ENCODE measurements around the gene KCNQ1. TPM values are rescaled to one million over a fixed set of nuclear protein-coding genes. Genes with fewer than 3 reads are reported as not detected.

Gene KCNQ1
- total RNA-seq, 4 donors from 2014 or later = 0.89 to 2.2 (median 1.3) TPM

GRCh38 chr11:2761131-2762030 lies 316.6 kb downstream of the KCNQ1 start:
- TF ChIP-seq EP300 (IDR thresholded peaks at IDR 0.05) (no peak), POLR2AphosphoS5 (IDR thresholded peaks at IDR 0.05) (no peak), CTCF (IDR thresholded peaks at IDR 0.05) (no peak), POLR2A (IDR thresholded peaks at IDR 0.05) (no peak)
- no peak overlapping the region for H3K4me3 ChIP-seq
- 95% methylated on average over 28 of the region's 33 CpGs for WGBS
- no peak overlapping the region for H3K27ac ChIP-seq
- peak; percentile 54 to 62 for DNase-seq (ENCODE audit: low spot score in 2 of 2)
- H3K4me1 ChIP-seq = no peaks in the 10 kb centered on the region
- H3K27me3 ChIP-seq = no peaks in the 10 kb centered on the region
- no peaks in the 10 kb centered on the region for H3K9me3 ChIP-seq
- H3K36me3 ChIP-seq = no peaks in the 10 kb centered on the region

- no peak for TF ChIP-seq CTCF (IDR thresholded peaks at IDR 0.05)
- TF ChIP-seq POLR2AphosphoS5 (IDR thresholded peaks at IDR 0.05) = no peak
- TF ChIP-seq POLR2A (IDR thresholded peaks at IDR 0.05) = no peak
- TF ChIP-seq EP300 (IDR thresholded peaks at IDR 0.05) = no peak
- DNase-seq (ENCODE audit: low spot score in 2 of 2) = no peak
- 93% methylated on average over 10 of the region's 10 CpGs for WGBS
These were observed 317.2 kb downstream of the KCNQ1 start for GRCh38 chr11:2762031-2762380.

GRCh38 chr11:2762451-2762850 lies 317.6 kb downstream of the KCNQ1 start:
- DNase-seq (ENCODE audit: low spot score in 2 of 2) = peak; percentile 29 to 58
- Histone ChIP-seq H3K27me3 (no peaks in the 10 kb centered on the region), H3K27ac (no peak overlapping the region), H3K4me1 (no peaks in the 10 kb centered on the region), H3K4me3 (no peak overlapping the region), H3K36me3 (no peaks in the 10 kb centered on the region), H3K9me3 (no peaks in the 10 kb centered on the region)
- TF ChIP-seq EP300 (IDR thresholded peaks at IDR 0.05) (no peak), CTCF (IDR thresholded peaks at IDR 0.05) (no peak), POLR2AphosphoS5 (IDR thresholded peaks at IDR 0.05) (no peak), POLR2A (IDR thresholded peaks at IDR 0.05) (no peak)
- 96% methylated on average over 17 of the region's 17 CpGs for WGBS

More at GRCh38 chr11:2762031-2762380, 317.2 kb downstream of the KCNQ1 start:
- no peaks in the 10 kb centered on the region for H3K27me3 ChIP-seq
- no peak overlapping the region for H3K4me3 ChIP-seq
- H3K27ac ChIP-seq = no peak overlapping the region
- H3K36me3 ChIP-seq = no peaks in the 10 kb centered on the region
- H3K4me1 ChIP-seq = no peaks in the 10 kb centered on the region
- H3K9me3 ChIP-seq = no peaks in the 10 kb centered on the region

GRCh38 chr11:2763984-2764383 lies 319.2 kb downstream of the KCNQ1 start:
- no peak for DNase-seq (ENCODE audit: low spot score in 2 of 2)
- 64% methylated on average over 4 of the region's 4 CpGs for WGBS
- no peak for TF ChIP-seq EP300 (IDR thresholded peaks at IDR 0.05)
- no peak for TF ChIP-seq CTCF (IDR thresholded peaks at IDR 0.05)
- no peak for TF ChIP-seq POLR2A (IDR thresholded peaks at IDR 0.05)
- no peak for TF ChIP-seq POLR2AphosphoS5 (IDR thresholded peaks at IDR 0.05)

GRCh38 chr11:2765491-2765890 lies 320.7 kb downstream of the KCNQ1 start:
- 81% methylated on average over 3 of the region's 3 CpGs for whole genome bisulfite sequencing

More at GRCh38 chr11:2763984-2764383, 319.2 kb downstream of the KCNQ1 start:
- H3K27ac ChIP-seq = no peak overlapping the region
- no peaks in the 10 kb centered on the region for H3K36me3 ChIP-seq
- H3K9me3 ChIP-seq = no peaks in the 10 kb centered on the region
- no peaks in the 10 kb centered on the region for H3K4me1 ChIP-seq
- no peak overlapping the region for H3K4me3 ChIP-seq
- H3K27me3 ChIP-seq = no peaks in the 10 kb centered on the region

More at GRCh38 chr11:2765491-2765890, 320.7 kb downstream of the KCNQ1 start:
- no peaks in the 10 kb centered on the region for H3K9me3 ChIP-seq
- DNase-seq (ENCODE audit: low spot score in 2 of 2) = no peak
- H3K27me3 ChIP-seq = no peaks in the 10 kb centered on the region
- H3K4me1 ChIP-seq = peaks cover 2% of the 10 kb centered on the region
- H3K4me3 ChIP-seq = no peak overlapping the region
- H3K36me3 ChIP-seq = no peaks in the 10 kb centered on the region
- H3K27ac ChIP-seq = no peak overlapping the region
- TF ChIP-seq POLR2AphosphoS5 (IDR thresholded peaks at IDR 0.05) (no peak), EP300 (IDR thresholded peaks at IDR 0.05) (no peak), CTCF (IDR thresholded peaks at IDR 0.05) (no peak), POLR2A (IDR thresholded peaks at IDR 0.05) (no peak)
